IMR-90 (cell line): ENCODE results near the gene STYXL1.

ENCODE experiments used
- CEBPB ChIP-seq: IDR thresholded peaks from 2 replicates; pipeline ENCODE4 v1.6.1; 2012; ENCODE audit warnings: low read depth, low read length, improper control_type of control experiment
- CHD1 ChIP-seq: IDR thresholded peaks from 2 replicates; pipeline ENCODE4 v1.6.1; 2012; ENCODE audit warnings: low read depth, low read length, improper control_type of control experiment
- CTCF ChIP-seq: conservative IDR thresholded peaks from 2 replicates; pipeline ENCODE4 v1.5.1; 2012; ENCODE audit warnings: mild to moderate bottlenecking, low read depth, low read length, improper control_type of control experiment
- MAFK ChIP-seq: IDR thresholded peaks from 2 replicates; pipeline ENCODE4 v1.6.1; 2012; ENCODE audit warnings: low read depth, low read length, improper control_type of control experiment
- MAZ ChIP-seq: IDR thresholded peaks from 2 replicates; pipeline ENCODE4 v1.6.1; 2012; ENCODE audit warnings: low read depth, mild to moderate bottlenecking, low read length, improper control_type of control experiment, moderate library complexity, borderline replicate concordance
- NFE2L2 ChIP-seq: fragments of 150-350 bp; IDR thresholded peaks from 2 replicates; pipeline ENCODE4 v1.6.1; 2016; ENCODE audit warnings: low read depth, mild to moderate bottlenecking, low read length
- POLR2A ChIP-seq: IDR thresholded peaks from 2 replicates; pipeline ENCODE4 v1.6.1; 2012; ENCODE audit warnings: mild to moderate bottlenecking, low read depth, low read length
- RAD21 ChIP-seq: IDR thresholded peaks from 2 replicates; pipeline ENCODE4 v1.6.1; 2012; ENCODE audit warnings: low read length, improper control_type of control experiment
- RFX5 ChIP-seq: IDR thresholded peaks from 2 replicates; pipeline ENCODE4 v1.8.0; 2012; ENCODE audit warnings: low read depth, mild to moderate bottlenecking, low read length, moderate library complexity
- USF2 ChIP-seq: fragments of 150-350 bp; IDR thresholded peaks from 2 replicates; pipeline ENCODE4 v1.6.1; 2017; ENCODE audit warnings: mild to moderate bottlenecking, antibody characterized with exemption, low read length, low read depth

GRCh38 chr7:75961218-75961617, 86.6 kb downstream of the STYXL1 start:
- no peak for TF ChIP-seq CEBPB
- no peak for TF ChIP-seq CTCF
- TF ChIP-seq NFE2L2: no peak
- TF ChIP-seq MAZ: no peak
- no peak for TF ChIP-seq CHD1
- no peak for TF ChIP-seq USF2
- TF ChIP-seq MAFK: no peak
- TF ChIP-seq RAD21: no peak
- no peak for TF ChIP-seq POLR2A
- TF ChIP-seq RFX5: no peak
